Suprapubic skin (tissue), 3 donors: ENCODE results near the gene SEMA4G.

Source experiments
- CTCF ChIP-seq, 2 donors: fragments of 200-600 bp in 1 of 2; fragments of 450-650 bp in 1 of 2; sonication (generic) in 1 of 2; IDR thresholded peaks; one replicate each; pipeline ENCODE4 v1.5.1; 2016 to 2019; ENCODE audit warnings: antibody characterized with exemption in 2 of 2, mild to moderate bottlenecking in 1 of 2, moderate library complexity in 1 of 2
- POLR2A ChIP-seq, 2 donors: fragments of 450-650 bp; IDR thresholded peaks; one replicate each; pipeline ENCODE4 v1.6.1; 2017; ENCODE audit warnings: antibody characterized with exemption in 2 of 2, mild to moderate bottlenecking in 2 of 2, moderate library complexity in 2 of 2

DNA sequence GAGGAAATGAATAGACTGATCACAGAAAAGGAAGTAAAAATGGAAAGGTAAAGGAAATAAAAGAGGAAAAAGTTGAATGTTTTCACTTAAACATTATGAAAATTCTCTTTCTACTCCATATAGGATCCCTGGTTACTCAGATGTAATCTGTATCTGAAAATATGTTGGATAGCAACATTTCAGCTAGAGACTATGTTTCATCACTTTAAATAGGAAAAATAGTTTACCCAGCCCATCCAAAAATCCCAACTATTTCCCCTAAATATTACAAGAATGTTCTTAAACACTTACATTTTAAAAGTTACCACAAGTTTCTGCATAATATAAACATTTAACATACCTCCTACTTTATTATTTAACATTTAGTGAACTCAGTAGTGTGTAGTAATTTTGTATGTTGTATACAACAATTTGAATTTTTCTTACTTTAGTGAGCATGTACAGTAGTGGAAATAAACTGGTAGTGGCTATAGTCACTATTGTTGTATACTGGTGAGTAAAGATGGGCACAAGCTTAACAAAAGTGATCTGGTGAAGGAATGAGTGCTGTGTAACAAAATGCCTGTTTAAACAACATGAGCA, 29.4 kb upstream of the SEMA4G start:
- TF ChIP-seq POLR2A (IDR thresholded peaks at IDR 0.05) (no peak), CTCF (IDR thresholded peaks at IDR 0.05) (no peak)
